Measurements from ENCODE around the gene ATG16L1. TPM values are rescaled to one million over a fixed set of nuclear protein-coding genes. Genes with fewer than 3 reads are reported as not detected.

The ATG16L1 gene
- total and polyA plus RNA-seq, 7 donors, result 16.2 to 37.3 (median 19.6) TPM

- Histone ChIP-seq H3K27me3 (no peaks in the 10 kb centered on the region), H3K4me1 (no peaks in the 10 kb centered on the region), H3K27ac (no peak overlapping the region), H3K4me3 (no peak overlapping the region), H3K9me3 (no peaks in the 10 kb centered on the region), H3K36me3 (no peaks in the 10 kb centered on the region)
- WGBS, 2 donors, result 88 to 89% methylated on average over 11 of the region's 11 CpGs
- intact Hi-C loops (cut with DNase I), result no loop called here
- TF ChIP-seq, protein P1, sequence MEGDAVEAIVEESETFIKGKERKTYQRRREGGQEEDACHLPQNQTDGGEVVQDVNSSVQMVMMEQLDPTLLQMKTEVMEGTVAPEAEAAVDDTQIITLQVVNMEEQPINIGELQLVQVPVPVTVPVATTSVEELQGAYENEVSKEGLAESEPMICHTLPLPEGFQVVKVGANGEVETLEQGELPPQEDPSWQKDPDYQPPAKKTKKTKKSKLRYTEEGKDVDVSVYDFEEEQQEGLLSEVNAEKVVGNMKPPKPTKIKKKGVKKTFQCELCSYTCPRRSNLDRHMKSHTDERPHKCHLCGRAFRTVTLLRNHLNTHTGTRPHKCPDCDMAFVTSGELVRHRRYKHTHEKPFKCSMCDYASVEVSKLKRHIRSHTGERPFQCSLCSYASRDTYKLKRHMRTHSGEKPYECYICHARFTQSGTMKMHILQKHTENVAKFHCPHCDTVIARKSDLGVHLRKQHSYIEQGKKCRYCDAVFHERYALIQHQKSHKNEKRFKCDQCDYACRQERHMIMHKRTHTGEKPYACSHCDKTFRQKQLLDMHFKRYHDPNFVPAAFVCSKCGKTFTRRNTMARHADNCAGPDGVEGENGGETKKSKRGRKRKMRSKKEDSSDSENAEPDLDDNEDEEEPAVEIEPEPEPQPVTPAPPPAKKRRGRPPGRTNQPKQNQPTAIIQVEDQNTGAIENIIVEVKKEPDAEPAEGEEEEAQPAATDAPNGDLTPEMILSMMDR (IDR thresholded peaks at IDR 0.05), result no peak
- TF ChIP-seq POLR2AphosphoS5 (IDR thresholded peaks at IDR 0.05) (no peak), EP300 (IDR thresholded peaks at IDR 0.05) (no peak), POLR2A (IDR thresholded peaks at IDR 0.05) (no peak)
- DNase-seq, result no peak
These were observed 59.9 kb downstream of the ATG16L1 start for GRCh38 chr2:233311241-233311926.

GRCh38 chr2:233312874-233313273 lies 61.4 kb downstream of the ATG16L1 start:
- TF ChIP-seq POLR2AphosphoS5 (IDR thresholded peaks at IDR 0.05) (no peak), POLR2A (IDR thresholded peaks at IDR 0.05) (no peak), EP300 (IDR thresholded peaks at IDR 0.05) (no peak)
- TF ChIP-seq, protein P1 (IDR thresholded peaks at IDR 0.05), result no peak
- intact Hi-C loops (cut with DNase I), result no loop called here

GRCh38 chr2:233314180-233314925 lies 62.9 kb downstream of the ATG16L1 start:
- Histone ChIP-seq H3K27me3 (no peaks in the 10 kb centered on the region), H3K4me1 (no peaks in the 10 kb centered on the region), H3K27ac (no peak overlapping the region), H3K4me3 (no peak overlapping the region), H3K36me3 (no peaks in the 10 kb centered on the region), H3K9me3 (peaks cover 0 to 2% (median 0%) of the 10 kb centered on the region in 4 donors)
- 94 to 96% methylated on average over 20 of the region's 20 CpGs for whole genome bisulfite sequencing, 2 donors
- TF ChIP-seq, protein P1 (IDR thresholded peaks at IDR 0.05), result no peak
- intact Hi-C loops (cut with DNase I), result no loop called here
- DNase-seq, result no peak

More at GRCh38 chr2:233312874-233313273, 61.4 kb downstream of the ATG16L1 start:
- no peak overlapping the region for H3K27ac ChIP-seq
- peaks cover 0 to 2% (median 0%) of the 10 kb centered on the region in 4 donors for H3K9me3 ChIP-seq
- H3K4me1 ChIP-seq, result no peaks in the 10 kb centered on the region
- H3K27me3 ChIP-seq, result no peaks in the 10 kb centered on the region
- 70 to 80% methylated on average over 8 of the region's 8 CpGs for WGBS, 2 donors
- DNase-seq, result no peak
- no peaks in the 10 kb centered on the region for H3K36me3 ChIP-seq
- no peak overlapping the region for H3K4me3 ChIP-seq

GRCh38 chr2:233317196-233317943 lies 65.9 kb downstream of the ATG16L1 start:
- Histone ChIP-seq H3K27ac (no peak overlapping the region), H3K4me1 (no peaks in the 10 kb centered on the region), H3K4me3 (no peak overlapping the region), H3K27me3 (no peaks in the 10 kb centered on the region), H3K9me3 (peaks cover 0 to 2% (median 0%) of the 10 kb centered on the region in 4 donors), H3K36me3 (no peaks in the 10 kb centered on the region)
- no peak for TF ChIP-seq POLR2AphosphoS5 (IDR thresholded peaks at IDR 0.05)
- TF ChIP-seq, protein P1 (IDR thresholded peaks at IDR 0.05), result no peak
- no peak for TF ChIP-seq EP300 (IDR thresholded peaks at IDR 0.05)
- TF ChIP-seq POLR2A (IDR thresholded peaks at IDR 0.05), result no peak
- intact Hi-C loops (cut with DNase I), result no loop called here
- 79 to 85% methylated on average over 7 of the region's 7 CpGs for WGBS, 2 donors
- DNase-seq, result no peak
